ENCODE results near the gene PAK5.

PAK5 gene

GRCh38 chr20:9581509-9581908, 257.4 kb downstream of the PAK5 start:
- Histone ChIP-seq H3K27me3 (ENCODE audit: low read length) (no peaks in the 10 kb centered on the region), H3K79me2 (ENCODE audit: insufficient read depth, low read length) (no peaks in the 10 kb centered on the region), H3K4me3 (ENCODE audit: insufficient read depth, low read length, poor library complexity, severe bottlenecking) (no peak overlapping the region), H3K9me2 (replicated peaks; ENCODE audit: insufficient read depth, low read length) (no peaks in the 10 kb centered on the region), H3K4me2 (ENCODE audit: low read depth, low read length, poor library complexity, severe bottlenecking) (no peak overlapping the region), H2AFZ (ENCODE audit: low read depth, low read length, severe bottlenecking) (no peak overlapping the region), H4K20me1 (ENCODE audit: low read depth, low read length) (no peaks in the 10 kb centered on the region), H3K9me3 (ENCODE audit: insufficient read depth, low read length) (no peaks in the 10 kb centered on the region), H3K36me3 (ENCODE audit: low read length) (no peaks in the 10 kb centered on the region), H3K27ac (ENCODE audit: low read depth, low read length) (no peak overlapping the region), H3K9ac (ENCODE audit: low read length) (no peak overlapping the region), H3F3A (ENCODE audit: insufficient read depth) (no peaks in the 10 kb centered on the region)
- no peak for TF ChIP-seq EZH2phosphoT487 (conservative IDR thresholded peaks at IDR 0.05; ENCODE audit: low read length)
- TF ChIP-seq CTCF (IDR thresholded peaks at IDR 0.05; ENCODE audit: insufficient read depth, low read length, poor library complexity, severe bottlenecking): no peak

- H3K9me2 ChIP-seq (replicated peaks; ENCODE audit: insufficient read depth, low read length): no peaks in the 10 kb centered on the region
- no peaks in the 10 kb centered on the region for H3K36me3 ChIP-seq (ENCODE audit: low read length)
- no peak overlapping the region for H2AFZ ChIP-seq (ENCODE audit: low read depth, low read length, severe bottlenecking)
- no peak overlapping the region for H3K4me3 ChIP-seq (ENCODE audit: insufficient read depth, low read length, poor library complexity, severe bottlenecking)
- no peak overlapping the region for H3K9ac ChIP-seq (ENCODE audit: low read length)
- H3K27ac ChIP-seq (ENCODE audit: low read depth, low read length): no peak overlapping the region
- H4K20me1 ChIP-seq (ENCODE audit: low read depth, low read length): no peaks in the 10 kb centered on the region
- H3K27me3 ChIP-seq (ENCODE audit: low read length): no peaks in the 10 kb centered on the region
- H3K4me2 ChIP-seq (ENCODE audit: low read depth, low read length, poor library complexity, severe bottlenecking): no peak overlapping the region
- no peaks in the 10 kb centered on the region for H3F3A ChIP-seq (ENCODE audit: insufficient read depth)
- H3K9me3 ChIP-seq (ENCODE audit: insufficient read depth, low read length): no peaks in the 10 kb centered on the region
- TF ChIP-seq CTCF (IDR thresholded peaks at IDR 0.05; ENCODE audit: insufficient read depth, low read length, poor library complexity, severe bottlenecking) (no peak), EZH2phosphoT487 (conservative IDR thresholded peaks at IDR 0.05; ENCODE audit: low read length) (no peak)
- no peaks in the 10 kb centered on the region for H3K79me2 ChIP-seq (ENCODE audit: insufficient read depth, low read length)
Measured at GRCh38 chr20:9578594-9578993, 260.3 kb downstream of the PAK5 start.

GRCh38 chr20:9577397-9577796, 261.5 kb downstream of the PAK5 start:
- no peaks in the 10 kb centered on the region for H3K79me2 ChIP-seq (ENCODE audit: insufficient read depth, low read length)
- H3K4me2 ChIP-seq (ENCODE audit: low read depth, low read length, poor library complexity, severe bottlenecking): no peak overlapping the region
- TF ChIP-seq CTCF (IDR thresholded peaks at IDR 0.05; ENCODE audit: insufficient read depth, low read length, poor library complexity, severe bottlenecking): no peak
- TF ChIP-seq EZH2phosphoT487 (conservative IDR thresholded peaks at IDR 0.05; ENCODE audit: low read length): no peak
- no peak overlapping the region for H3K9ac ChIP-seq (ENCODE audit: low read length)
- no peak overlapping the region for H3K4me3 ChIP-seq (ENCODE audit: insufficient read depth, low read length, poor library complexity, severe bottlenecking)
- no peaks in the 10 kb centered on the region for H3K27me3 ChIP-seq (ENCODE audit: low read length)
- H2AFZ ChIP-seq (ENCODE audit: low read depth, low read length, severe bottlenecking): no peak overlapping the region
- H3K9me3 ChIP-seq (ENCODE audit: insufficient read depth, low read length): no peaks in the 10 kb centered on the region
- H4K20me1 ChIP-seq (ENCODE audit: low read depth, low read length): no peaks in the 10 kb centered on the region
- H3F3A ChIP-seq (ENCODE audit: insufficient read depth): no peaks in the 10 kb centered on the region
- no peak overlapping the region for H3K27ac ChIP-seq (ENCODE audit: low read depth, low read length)
- H3K36me3 ChIP-seq (ENCODE audit: low read length): no peaks in the 10 kb centered on the region
- H3K9me2 ChIP-seq (replicated peaks; ENCODE audit: insufficient read depth, low read length): no peaks in the 10 kb centered on the region

All from SU-DHL-6 (cell line).